ENCODE results near the gene SLC25A3. TPM values are rescaled to one million over a fixed set of nuclear protein-coding genes. Genes with fewer than 3 reads are reported as not detected.
"Not testable (repeated sequence)": the region's sequence is repeated elsewhere in the genome, so short reads cannot be mapped to it uniquely, and the experiment has no call there.

SLC25A3 gene
- polyA plus RNA-seq, 1 of the 3 experiments (the other 2 are of a cell fraction): 470 TPM

DNA sequence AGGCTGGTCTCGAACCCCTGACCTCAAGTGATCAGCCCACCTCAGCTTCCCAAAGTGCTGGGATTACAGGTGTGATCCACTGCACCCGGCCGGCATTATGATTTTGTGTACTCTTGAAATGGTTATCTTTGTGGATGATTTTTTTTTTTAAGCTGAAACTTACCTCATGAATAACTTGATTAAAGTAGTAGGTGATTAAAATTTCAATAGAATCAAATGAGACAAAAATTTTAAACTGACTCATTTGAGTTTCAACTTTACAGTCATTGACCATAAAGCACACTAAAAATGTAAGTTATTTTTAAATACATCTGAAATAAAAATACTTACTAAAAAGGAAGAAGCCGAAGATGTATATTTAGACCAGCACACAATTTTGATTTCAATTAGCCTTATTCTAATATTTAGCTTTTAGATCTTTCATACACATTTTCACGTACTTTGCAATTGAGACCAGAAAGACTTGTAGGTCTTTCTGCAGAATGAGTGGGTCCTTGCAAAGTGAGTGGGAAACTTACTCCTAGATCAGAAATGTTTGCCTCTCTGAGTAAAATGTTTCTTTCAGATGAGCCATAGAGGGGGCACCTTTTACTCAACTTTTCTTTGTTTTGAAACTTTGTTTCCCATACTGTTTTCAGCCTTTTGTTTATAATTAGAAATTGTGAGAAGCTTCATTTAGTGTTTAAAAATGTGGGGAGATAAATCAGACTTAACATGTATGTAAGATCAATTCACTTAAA is 43.9 kb upstream of the SLC25A3 start (continued):
- TF ChIP-seq, protein P1, sequence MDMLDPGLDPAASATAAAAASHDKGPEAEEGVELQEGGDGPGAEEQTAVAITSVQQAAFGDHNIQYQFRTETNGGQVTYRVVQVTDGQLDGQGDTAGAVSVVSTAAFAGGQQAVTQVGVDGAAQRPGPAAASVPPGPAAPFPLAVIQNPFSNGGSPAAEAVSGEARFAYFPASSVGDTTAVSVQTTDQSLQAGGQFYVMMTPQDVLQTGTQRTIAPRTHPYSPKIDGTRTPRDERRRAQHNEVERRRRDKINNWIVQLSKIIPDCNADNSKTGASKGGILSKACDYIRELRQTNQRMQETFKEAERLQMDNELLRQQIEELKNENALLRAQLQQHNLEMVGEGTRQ (IDR thresholded peaks at IDR 0.05; ENCODE audit: borderline replicate concordance, low read depth, low read length): no peak
- no peak for TF ChIP-seq MEF2A (IDR thresholded peaks at IDR 0.05; ENCODE audit: borderline replicate concordance, low read depth)

DNA sequence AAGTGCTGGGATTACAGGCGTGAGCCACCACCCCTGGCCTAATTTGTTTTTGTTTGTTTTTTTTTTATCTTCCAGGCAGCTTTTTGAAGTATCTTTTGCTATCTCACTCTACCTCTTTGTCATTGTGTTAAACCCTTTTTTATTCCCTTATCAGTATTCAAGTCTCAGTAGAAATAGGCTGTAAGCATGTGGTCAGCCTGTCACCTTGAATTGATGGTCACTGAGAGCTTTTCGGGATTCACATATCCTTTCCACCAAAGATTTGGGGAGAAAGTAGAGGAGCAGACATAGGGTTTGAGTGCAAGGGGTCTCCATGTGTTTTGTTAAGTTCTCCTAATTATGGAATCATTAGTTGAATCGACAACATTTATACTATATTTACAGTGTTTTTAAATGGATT is 41.7 kb upstream of the SLC25A3 start:
- POLR2A ChIA-PET: no interaction called here
- DNase-seq: no peak
- Histone ChIP-seq H3K36me3 (replicated peaks in 1 of 2; ENCODE audit: control insufficient read depth in 1 of 2, insufficient read depth in 2 of 2, low read length in 1 of 2) (peaks cover 31 to 40% of the 10 kb centered on the region in 2 experiments), H3K27ac (ENCODE audit: low read depth in 2 of 2, low read length in 1 of 2) (no peak overlapping the region), H4K20me1 (ENCODE audit: insufficient read depth) (no peaks in the 10 kb centered on the region), H3K4me2 (no peak overlapping the region), H3K79me2 (ENCODE audit: insufficient read depth) (no peaks in the 10 kb centered on the region), H3K4me3 (ENCODE audit: low read depth in 2 of 2, low read length in 1 of 2) (no peak overlapping the region), H3K9me3 (no peaks in the 10 kb centered on the region), H3F3A (replicated peaks; ENCODE audit: insufficient read depth) (peaks cover 28% of the 10 kb centered on the region), H3K4me1 (ENCODE audit: control insufficient read depth in 1 of 2, insufficient read depth in 2 of 2, low read depth in 1 of 2, low read length in 1 of 2) (no peaks in the 10 kb centered on the region; a peak in 1 of 4 replicates), H3K27me3 (ENCODE audit: insufficient read depth) (no peaks in the 10 kb centered on the region), H3K9me2 (0 out of 2 replicates have a peak, but pooled peaks cover 4% of the 10 kb centered on the region), H3K9ac (no peak overlapping the region), H2AFZ (ENCODE audit: low read depth) (no peak overlapping the region)
- no peak for TF ChIP-seq MXI1 (IDR thresholded peaks at IDR 0.05; ENCODE audit: low read depth, low read length)
- CTCF ChIA-PET: interaction anchor here (1.2 to 5.0 kb wide), 3 partner anchors 15 to 102 kb away, joined by 3 to 27 read pairs (median 3); no protein-coding TSS in a partner anchor
- 96% methylated on average over 3 of the region's 3 CpGs for WGBS (ENCODE audit: low lambda C conversion rate)

DNA sequence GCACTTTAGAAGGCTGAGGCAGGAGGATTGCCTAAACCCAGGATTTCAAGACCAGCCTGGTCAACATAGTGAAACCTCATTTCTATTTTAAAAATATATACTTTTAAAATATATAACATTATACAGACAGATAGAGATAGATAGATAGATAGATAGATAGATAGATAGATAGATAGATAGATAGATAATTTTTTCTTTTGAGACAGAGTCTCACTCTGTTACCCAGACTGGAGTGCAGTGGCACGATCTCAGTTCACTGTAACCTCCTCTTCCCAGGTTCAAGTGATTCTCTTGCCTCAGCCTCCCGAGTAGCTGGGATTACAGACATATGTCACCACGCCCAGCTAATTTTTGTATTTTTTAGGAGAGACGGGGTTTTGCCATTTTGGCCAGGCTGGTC is 35.4 kb upstream of the SLC25A3 start:
- H3K79me2 ChIP-seq (ENCODE audit: insufficient read depth); DNase-seq; H3K9ac ChIP-seq; H3F3A ChIP-seq (replicated peaks; ENCODE audit: insufficient read depth); H4K20me1 ChIP-seq (ENCODE audit: insufficient read depth); H3K36me3 ChIP-seq (replicated peaks in 1 of 2; ENCODE audit: control insufficient read depth in 1 of 2, insufficient read depth in 2 of 2, low read length in 1 of 2); H3K4me3 ChIP-seq (ENCODE audit: low read depth in 2 of 2, low read length in 1 of 2); H3K27me3 ChIP-seq (ENCODE audit: insufficient read depth); H3K27ac ChIP-seq (ENCODE audit: low read depth in 2 of 2, low read length in 1 of 2); POLR2A ChIA-PET; H3K9me3 ChIP-seq; H2AFZ ChIP-seq (ENCODE audit: low read depth); H3K4me1 ChIP-seq (ENCODE audit: control insufficient read depth in 1 of 2, insufficient read depth in 2 of 2, low read depth in 1 of 2, low read length in 1 of 2); H3K9me2 ChIP-seq; H3K4me2 ChIP-seq: not testable (repeated sequence)
- CTCF ChIA-PET: interaction anchor here (1.9 kb wide), 1 partner anchor 8 kb away, joined by 13 read pairs; no protein-coding TSS in a partner anchor
- WGBS (ENCODE audit: low lambda C conversion rate): 93% methylated on average over 4 of the region's 4 CpGs

DNA sequence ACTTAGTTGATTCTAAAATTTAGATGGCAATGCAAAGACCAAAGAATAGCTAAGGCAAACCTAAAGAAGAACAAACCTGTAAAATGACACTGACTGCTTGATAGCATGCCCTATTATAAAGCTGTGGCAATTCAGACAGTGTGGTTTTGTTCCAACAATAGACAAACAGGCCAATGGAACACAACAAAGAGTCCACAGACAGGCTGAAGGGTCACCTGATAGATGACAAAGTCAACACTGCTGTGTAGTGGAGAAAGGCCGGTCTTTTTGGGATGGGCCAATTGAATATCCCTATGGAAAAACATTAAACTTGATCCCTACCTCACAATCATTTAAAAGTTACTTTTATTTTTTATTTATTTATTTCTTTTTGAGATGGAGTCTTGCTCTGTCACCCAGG is 33.8 kb upstream of the SLC25A3 start:
- Histone ChIP-seq H3K9me3 (no peaks in the 10 kb centered on the region), H3K79me2 (ENCODE audit: insufficient read depth) (no peaks in the 10 kb centered on the region), H3K9ac (no peak overlapping the region), H3K4me2 (no peak overlapping the region), H3K27ac (ENCODE audit: low read depth in 2 of 2, low read length in 1 of 2) (no peak overlapping the region), H4K20me1 (ENCODE audit: insufficient read depth) (no peaks in the 10 kb centered on the region), H3K4me3 (ENCODE audit: low read depth in 2 of 2, low read length in 1 of 2) (no peak overlapping the region), H3K4me1 (ENCODE audit: control insufficient read depth in 1 of 2, insufficient read depth in 2 of 2, low read depth in 1 of 2, low read length in 1 of 2) (no peaks in the 10 kb centered on the region), H3K27me3 (ENCODE audit: insufficient read depth) (no peaks in the 10 kb centered on the region), H3K36me3 (replicated peaks in 1 of 2; ENCODE audit: control insufficient read depth in 1 of 2, insufficient read depth in 2 of 2, low read length in 1 of 2) (no peaks in the 10 kb centered on the region), H3F3A (replicated peaks; ENCODE audit: insufficient read depth) (peaks cover 3% of the 10 kb centered on the region), H2AFZ (ENCODE audit: low read depth) (no peak overlapping the region), H3K9me2 (no peaks in the 10 kb centered on the region)
- POLR2A ChIA-PET: no interaction called here
- WGBS (ENCODE audit: low lambda C conversion rate): 38% methylated on average over 1 of the region's 1 CpG
- CTCF ChIA-PET: no interaction called here
- TF ChIP-seq RFX5 (IDR thresholded peaks at IDR 0.05; ENCODE audit: low read length) (no peak), MXI1 (IDR thresholded peaks at IDR 0.05; ENCODE audit: low read depth, low read length) (no peak), RAD21 (IDR thresholded peaks at IDR 0.05; ENCODE audit: low read length) (no peak), TAF1 (IDR thresholded peaks at IDR 0.05; ENCODE audit: borderline replicate concordance, low read depth, low read length) (no peak), FOXJ3 (CRISPR knock-in tag; IDR thresholded peaks at IDR 0.05) (no peak), NFIC (IDR thresholded peaks at IDR 0.05; ENCODE audit: borderline replicate concordance) (no peak), FOXM1 (IDR thresholded peaks at IDR 0.05; ENCODE audit: low read depth) (no peak), RXRA (IDR thresholded peaks at IDR 0.05; ENCODE audit: borderline replicate concordance, low read depth) (no peak), SMC3 (IDR thresholded peaks at IDR 0.05; ENCODE audit: low read depth, low read length) (no peak), JUND (IDR thresholded peaks at IDR 0.05) (no peak), POLR2AphosphoS5 (IDR thresholded peaks at IDR 0.05; ENCODE audit: low read depth, low read length) (no peak)
- TF ChIP-seq, protein P2, sequence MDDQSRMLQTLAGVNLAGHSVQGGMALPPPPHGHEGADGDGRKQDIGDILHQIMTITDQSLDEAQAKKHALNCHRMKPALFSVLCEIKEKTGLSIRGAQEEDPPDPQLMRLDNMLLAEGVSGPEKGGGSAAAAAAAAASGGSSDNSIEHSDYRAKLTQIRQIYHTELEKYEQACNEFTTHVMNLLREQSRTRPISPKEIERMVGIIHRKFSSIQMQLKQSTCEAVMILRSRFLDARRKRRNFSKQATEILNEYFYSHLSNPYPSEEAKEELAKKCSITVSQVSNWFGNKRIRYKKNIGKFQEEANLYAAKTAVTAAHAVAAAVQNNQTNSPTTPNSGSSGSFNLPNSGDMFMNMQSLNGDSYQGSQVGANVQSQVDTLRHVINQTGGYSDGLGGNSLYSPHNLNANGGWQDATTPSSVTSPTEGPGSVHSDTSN (IDR thresholded peaks at IDR 0.05): no peak
- TF ChIP-seq, protein P3, sequence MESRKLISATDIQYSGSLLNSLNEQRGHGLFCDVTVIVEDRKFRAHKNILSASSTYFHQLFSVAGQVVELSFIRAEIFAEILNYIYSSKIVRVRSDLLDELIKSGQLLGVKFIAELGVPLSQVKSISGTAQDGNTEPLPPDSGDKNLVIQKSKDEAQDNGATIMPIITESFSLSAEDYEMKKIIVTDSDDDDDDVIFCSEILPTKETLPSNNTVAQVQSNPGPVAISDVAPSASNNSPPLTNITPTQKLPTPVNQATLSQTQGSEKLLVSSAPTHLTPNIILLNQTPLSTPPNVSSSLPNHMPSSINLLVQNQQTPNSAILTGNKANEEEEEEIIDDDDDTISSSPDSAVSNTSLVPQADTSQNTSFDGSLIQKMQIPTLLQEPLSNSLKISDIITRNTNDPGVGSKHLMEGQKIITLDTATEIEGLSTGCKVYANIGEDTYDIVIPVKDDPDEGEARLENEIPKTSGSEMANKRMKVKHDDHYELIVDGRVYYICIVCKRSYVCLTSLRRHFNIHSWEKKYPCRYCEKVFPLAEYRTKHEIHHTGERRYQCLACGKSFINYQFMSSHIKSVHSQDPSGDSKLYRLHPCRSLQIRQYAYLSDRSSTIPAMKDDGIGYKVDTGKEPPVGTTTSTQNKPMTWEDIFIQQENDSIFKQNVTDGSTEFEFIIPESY (IDR thresholded peaks at IDR 0.05; ENCODE audit: borderline replicate concordance, low read depth): no peak
- no peak for DNase-seq

Measured in SK-N-SH (cell line).